Measurements from ENCODE around the gene TSPO2.

- TF ChIP-seq MYNN (CRISPR knock-in tag; IDR thresholded peaks at IDR 0.05; ENCODE audit: low read depth), result no peak
- no peak for TF ChIP-seq POLR2AphosphoS5 (IDR thresholded peaks at IDR 0.05; ENCODE audit: low read depth, low read length)
- no peak for TF ChIP-seq JUND (CRISPR knock-in tag; IDR thresholded peaks at IDR 0.05)
- no peak for TF ChIP-seq AKAP8 (CRISPR knock-in tag; IDR thresholded peaks at IDR 0.05)
- no peak for TF ChIP-seq NFE2L1 (CRISPR knock-in tag; IDR thresholded peaks at IDR 0.05; ENCODE audit: borderline replicate concordance)
- no peak for TF ChIP-seq U2AF1 (optimal IDR thresholded peaks at IDR 0.05; ENCODE audit: low read depth, low read length)
- TF ChIP-seq PAWR (CRISPR knock-in tag; IDR thresholded peaks at IDR 0.05; ENCODE audit: borderline replicate concordance), result no peak
- TF ChIP-seq RAD21 (CRISPR knock-in tag; IDR thresholded peaks at IDR 0.05), result no peak
Observed at GRCh38 chr6:41065550-41066026, 23.3 kb downstream of the TSPO2 start.

Data from HepG2 (cell line).